GM19193 (cell line): ENCODE results near the gene GPSM3.

ENCODE experiments used
- POLR2A ChIP-seq: IDR thresholded peaks from 4 replicates; pipeline ENCODE4 v1.6.1; 2011; ENCODE audit not compliant: insufficient read depth, insufficient read length; ENCODE audit errors: extremely low read depth

GPSM3 gene

GRCh38 chr6:32212076-32212760, 19.8 kb upstream of the GPSM3 start:
- TF ChIP-seq POLR2A = no peak

- no peak for TF ChIP-seq POLR2A
Observed at GRCh38 chr6:32210191-32210601, 17.8 kb upstream of the GPSM3 start.

- TF ChIP-seq POLR2A = no peak
Observed at GRCh38 chr6:32208996-32209395, 16.6 kb upstream of the GPSM3 start.

GRCh38 chr6:32204268-32204715, 11.8 kb upstream of the GPSM3 start:
- TF ChIP-seq POLR2A = no peak

GRCh38 chr6:32203426-32204267, 11.2 kb upstream of the GPSM3 start:
- no peak for TF ChIP-seq POLR2A

GRCh38 chr6:32202186-32202585, 9.7 kb upstream of the GPSM3 start:
- no peak for TF ChIP-seq POLR2A

GRCh38 chr6:32200711-32201475, 8.4 kb upstream of the GPSM3 start:
- TF ChIP-seq POLR2A = no peak

GRCh38 chr6:32198866-32199265, 6.4 kb upstream of the GPSM3 start:
- TF ChIP-seq POLR2A = no peak

GRCh38 chr6:32198345-32198696, 5.9 kb upstream of the GPSM3 start:
- no peak for TF ChIP-seq POLR2A

- no peak for TF ChIP-seq POLR2A
Observed at GRCh38 chr6:32196682-32197616, 4.5 kb upstream of the GPSM3 start.

- TF ChIP-seq POLR2A = peak; percentile 88
Observed at GRCh38 chr6:32195902-32196681, 3.6 kb upstream of the GPSM3 start.

GRCh38 chr6:32195652-32195901, 3.1 kb upstream of the GPSM3 start:
- TF ChIP-seq POLR2A = no peak

GRCh38 chr6:32194825-32195651, 2.6 kb upstream of the GPSM3 start:
- TF ChIP-seq POLR2A = peak; percentile 12
